Effector memory CD8-positive, alpha-beta T cell (primary cell): Measurements from ENCODE around the gene AFMID.

ENCODE experiments used
- ATAC-seq: fragments of 150-1000 bp; cut with Tn5 transposase; replicated peaks from 2 replicates; pipeline ENCODE4 v1.10.0; 2021; ENCODE audit warnings: mild to moderate bottlenecking, moderate library complexity
- DNase-seq, 3 experiments: peaks; one replicate each; pipeline ENCODE4 v3.0.0; 2021
- H3K27ac Mint-ChIP-seq, 2 donors: one replicate each; pipeline ENCODE4 v1.8.0; 2022; ENCODE audit warnings: mild to moderate bottlenecking in 2 of 2, mixed read lengths in 2 of 2, moderate library complexity in 2 of 2
- H3K27me3 Mint-ChIP-seq, 2 donors: one replicate each; pipeline ENCODE4 v1.8.0; 2022; ENCODE audit warnings: mixed read lengths in 2 of 2
- H3K36me3 Mint-ChIP-seq: one replicate; pipeline ENCODE4 v1.8.0; 2022; ENCODE audit warnings: mild to moderate bottlenecking, moderate library complexity, mixed read lengths; ENCODE audit not compliant: insufficient read depth
- H3K4me1 Mint-ChIP-seq, 2 donors: one replicate each; pipeline ENCODE4 v1.8.0; 2022; ENCODE audit warnings: low read depth in 2 of 2, mixed read lengths in 2 of 2
- H3K4me3 Mint-ChIP-seq, 2 donors: one replicate each; pipeline ENCODE4 v1.8.0; 2022; ENCODE audit warnings: mild to moderate bottlenecking in 2 of 2, mixed read lengths in 2 of 2, moderate library complexity in 2 of 2
- H3K9me3 Mint-ChIP-seq, 2 donors: one replicate each; pipeline ENCODE4 v1.8.0; 2022; ENCODE audit warnings: mixed read lengths in 2 of 2

AFMID gene

GRCh38 chr17:78180083-78180482, 7.1 kb upstream of the AFMID start:
- H3K4me1 Mint-ChIP-seq = peaks cover 11 to 12% of the 10 kb centered on the region in 2 donors
- DNase-seq (no peak), ATAC-seq (peak; percentile 55)
- no peaks in the 10 kb centered on the region for H3K27me3 Mint-ChIP-seq
- H3K36me3 Mint-ChIP-seq = peaks cover 9% of the 10 kb centered on the region
- peak overlapping the region; percentile 13 to 68 for H3K4me3 Mint-ChIP-seq
- no peaks in the 10 kb centered on the region for H3K9me3 Mint-ChIP-seq
- H3K27ac Mint-ChIP-seq = peak overlapping the region; percentile 74 to 80

GRCh38 chr17:78180508-78180907, 6.7 kb upstream of the AFMID start:
- DNase-seq = no peak
- Mint-ChIP-seq H3K27me3 (no peaks in the 10 kb centered on the region), H3K4me3 (peak overlapping the region; percentile 13 to 68), H3K36me3 (peaks cover 9% of the 10 kb centered on the region), H3K4me1 (peaks cover 11% of the 10 kb centered on the region in 2 donors), H3K9me3 (no peaks in the 10 kb centered on the region), H3K27ac (peak overlapping the region; percentile 74 to 80)
- no peak for ATAC-seq

GRCh38 chr17:78182504-78182903, 4.7 kb upstream of the AFMID start:
- Mint-ChIP-seq H3K9me3 (no peaks in the 10 kb centered on the region), H3K4me3 (no peak overlapping the region), H3K27ac (peak overlapping the region in 1 of 2 donors; percentile 47), H3K36me3 (peaks cover 7% of the 10 kb centered on the region), H3K4me1 (peaks cover 14% of the 10 kb centered on the region in 2 donors), H3K27me3 (no peaks in the 10 kb centered on the region)
- ATAC-seq (no peak), DNase-seq (no peak)

GRCh38 chr17:78183916-78184315, 3.2 kb upstream of the AFMID start:
- Mint-ChIP-seq H3K27ac (no peak overlapping the region), H3K36me3 (peaks cover 3% of the 10 kb centered on the region), H3K4me1 (peaks cover 16 to 18% of the 10 kb centered on the region in 2 donors), H3K4me3 (no peak overlapping the region), H3K27me3 (no peaks in the 10 kb centered on the region), H3K9me3 (no peaks in the 10 kb centered on the region)
- no peak for DNase-seq
- ATAC-seq = no peak

- no peak for ATAC-seq
- Mint-ChIP-seq H3K27me3 (no peaks in the 10 kb centered on the region), H3K27ac (no peak overlapping the region), H3K9me3 (no peaks in the 10 kb centered on the region), H3K4me1 (peaks cover 16 to 18% of the 10 kb centered on the region in 2 donors), H3K4me3 (no peak overlapping the region), H3K36me3 (peaks cover 3% of the 10 kb centered on the region)
- DNase-seq = no peak
Observed at GRCh38 chr17:78184351-78184750, 2.8 kb upstream of the AFMID start.

GRCh38 chr17:78184868-78185267, 2.3 kb upstream of the AFMID start:
- Mint-ChIP-seq H3K4me1 (peaks cover 16 to 18% of the 10 kb centered on the region in 2 donors), H3K9me3 (no peaks in the 10 kb centered on the region), H3K27me3 (no peaks in the 10 kb centered on the region), H3K4me3 (no peak overlapping the region), H3K36me3 (peaks cover 3% of the 10 kb centered on the region), H3K27ac (no peak overlapping the region)
- DNase-seq (no peak), ATAC-seq (no peak)

- no peak for DNase-seq
- peak overlapping the region in 1 of 2 donors; percentile 41 for H3K27ac Mint-ChIP-seq
- H3K36me3 Mint-ChIP-seq = no peaks in the 10 kb centered on the region
- H3K27me3 Mint-ChIP-seq = no peaks in the 10 kb centered on the region
- no peak for ATAC-seq
- peak overlapping the region; percentile 79 to 85 for H3K4me3 Mint-ChIP-seq
- no peaks in the 10 kb centered on the region for H3K9me3 Mint-ChIP-seq
- H3K4me1 Mint-ChIP-seq = peaks cover 9 to 12% of the 10 kb centered on the region in 2 donors
Observed at GRCh38 chr17:78185981-78186691, 1.0 kb upstream of the AFMID start.

- no peaks in the 10 kb centered on the region for H3K36me3 Mint-ChIP-seq
Observed at GRCh38 chr17:78196716-78197115, 9.6 kb downstream of the AFMID start.

GRCh38 chr17:78197147-78197832, 10.1 kb downstream of the AFMID start:
- Mint-ChIP-seq H3K9me3 (no peaks in the 10 kb centered on the region), H3K27ac (no peak overlapping the region), H3K36me3 (no peaks in the 10 kb centered on the region), H3K4me3 (no peak overlapping the region), H3K27me3 (no peaks in the 10 kb centered on the region), H3K4me1 (no peaks in the 10 kb centered on the region)
- DNase-seq (no peak), ATAC-seq (no peak)

More at GRCh38 chr17:78196716-78197115, 9.6 kb downstream of the AFMID start:
- DNase-seq (no peak), ATAC-seq (no peak)
- Mint-ChIP-seq H3K9me3 (no peaks in the 10 kb centered on the region), H3K4me1 (no peaks in the 10 kb centered on the region), H3K27ac (no peak overlapping the region), H3K27me3 (no peaks in the 10 kb centered on the region), H3K4me3 (no peak overlapping the region)

GRCh38 chr17:78200451-78200850, 13.3 kb downstream of the AFMID start:
- no peak overlapping the region for H3K27ac Mint-ChIP-seq
- no peaks in the 10 kb centered on the region for H3K36me3 Mint-ChIP-seq
- no peak for ATAC-seq
- H3K4me3 Mint-ChIP-seq = no peak overlapping the region
- no peaks in the 10 kb centered on the region for H3K9me3 Mint-ChIP-seq
- no peaks in the 10 kb centered on the region for H3K4me1 Mint-ChIP-seq
- no peaks in the 10 kb centered on the region for H3K27me3 Mint-ChIP-seq
- no peak for DNase-seq

- Mint-ChIP-seq H3K36me3 (no peaks in the 10 kb centered on the region), H3K4me3 (no peak overlapping the region), H3K27me3 (no peaks in the 10 kb centered on the region), H3K27ac (no peak overlapping the region), H3K4me1 (no peaks in the 10 kb centered on the region), H3K9me3 (no peaks in the 10 kb centered on the region)
- ATAC-seq (no peak), DNase-seq (no peak)
Observed at GRCh38 chr17:78202666-78203065, 15.5 kb downstream of the AFMID start.

GRCh38 chr17:78204387-78205123, 17.4 kb downstream of the AFMID start:
- H3K4me1 Mint-ChIP-seq = no peaks in the 10 kb centered on the region
- DNase-seq (no peak), ATAC-seq (no peak)
- no peak overlapping the region for H3K4me3 Mint-ChIP-seq
- no peaks in the 10 kb centered on the region for H3K27me3 Mint-ChIP-seq
- no peak overlapping the region for H3K27ac Mint-ChIP-seq
- H3K9me3 Mint-ChIP-seq = no peaks in the 10 kb centered on the region
- H3K36me3 Mint-ChIP-seq = no peaks in the 10 kb centered on the region

- DNase-seq (no peak), ATAC-seq (no peak)
- no peaks in the 10 kb centered on the region for H3K27me3 Mint-ChIP-seq
- no peak overlapping the region for H3K4me3 Mint-ChIP-seq
- H3K4me1 Mint-ChIP-seq = no peaks in the 10 kb centered on the region
- peaks cover 2% of the 10 kb centered on the region for H3K36me3 Mint-ChIP-seq
- H3K27ac Mint-ChIP-seq = no peak overlapping the region
- no peaks in the 10 kb centered on the region for H3K9me3 Mint-ChIP-seq
Observed at GRCh38 chr17:78205124-78205775, 18.1 kb downstream of the AFMID start.
